ENCODE results near the gene MTARC1.

DNA sequence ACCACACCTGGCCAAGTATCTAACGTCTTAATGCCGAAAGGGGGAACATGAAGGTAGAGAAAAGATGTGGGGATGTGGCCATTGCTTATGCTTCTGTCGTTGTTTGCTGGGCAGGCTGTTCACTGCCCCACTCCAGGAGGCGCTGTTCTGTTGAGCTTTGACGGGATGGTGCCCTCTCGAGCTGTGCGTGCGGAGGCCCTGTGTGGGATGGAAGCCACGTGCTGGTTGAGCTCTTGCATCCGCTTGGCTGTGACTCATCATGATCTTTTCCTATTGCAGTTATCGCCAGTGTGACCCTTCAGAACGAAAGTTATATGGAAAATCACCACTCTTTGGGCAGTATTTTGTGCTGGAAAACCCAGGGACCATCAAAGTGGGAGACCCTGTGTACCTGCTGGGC lies 26.3 kb downstream of the MTARC1 start:
- no peak for TF ChIP-seq CTCF (IDR thresholded peaks at IDR 0.05)
- no peak for TF ChIP-seq POLR2AphosphoS5 (IDR thresholded peaks at IDR 0.05)

All from esophagus muscularis mucosa (tissue), 3 donors.